IMR-90 (cell line): ENCODE results near the gene POLR2J2. TPM values are rescaled to one million over a fixed set of nuclear protein-coding genes. Genes with fewer than 3 reads are reported as not detected.

Experiments used
- microRNA-seq, 2 experiments: library from miRNA; stranded (forward) in 1 of 2; unstranded in 1 of 2; fragments of 10-50 nt in 1 of 2; fragments of <30 nt in 1 of 2; gene quantifications in 1 of 2; microRNA quantifications in 1 of 2; one replicate each; pipeline versions ENCODE3 to v1.1.0; 2013 to 2020; ENCODE audit not compliant: insufficient read depth in 1 of 2, insufficient read length in 1 of 2, unreplicated experiment in 1 of 2
- polyA plus RNA-seq, 3 experiments: library from polyadenylated mRNA; depleted of rRNA; stranded (reverse); fragments of >200 nt; gene quantifications; 2 replicates each; pipeline ENCODE4 v1.2.3, GENCODE V29; 2012; ENCODE audit warnings: low replicate concordance in 1 of 3
- small RNA-seq, 5 experiments: library from RNA; depleted of rRNA; stranded (forward); fragments of <200 nt; gene quantifications; one replicate each; pipeline ENCODE3, GENCODE V24; 2012
- total RNA-seq: library from RNA; depleted of rRNA; stranded (reverse); fragments of >200 nt; gene quantifications from 2 replicates; pipeline ENCODE4 v1.2.3, GENCODE V29; 2012; rRNA removed

Gene POLR2J2
- total and polyA plus RNA-seq, 2 of the 4 experiments (the other 2 are of a cell fraction), result 1.3 to 1.6 TPM

Small RNA genes within 50 kb of the gene (microRNA-seq; reads per million reads assigned to microRNA genes)
- gene AC105052.3 (ENCODE audit: insufficient read depth, insufficient read length) (not detected), gene UPK3BL1 (ENCODE audit: insufficient read depth, insufficient read length) (not detected)

Small RNA genes within 50 kb of the gene (small RNA-seq; reads per million reads assigned to genes)
- gene AC105052.3 (0 reads per million in 5 experiments), gene UPK3BL1 (0 reads per million in 5 experiments)

Other genes with a start within 250 kb of the POLR2J2 start
- gene ORAI2, start 238.1 kb downstream of the POLR2J2 start, total RNA-seq, result 52.0 and 52.2 TPM in 2 replicates
- gene ORAI2, start 238.1 kb downstream of the POLR2J2 start, polyA plus RNA-seq (2012; rRNA removed), result 58.3 and 73.5 TPM in 2 replicates
- 6.1 and 7.2 TPM in 2 replicates for gene ALKBH4, start 206.8 kb downstream of the POLR2J2 start, total RNA-seq
- gene ALKBH4, start 206.8 kb downstream of the POLR2J2 start, polyA plus RNA-seq (2012; rRNA removed), result 7.4 and 8.1 TPM in 2 replicates
- 13.3 and 20.3 TPM in 2 replicates for gene LRWD1, start 206.7 kb downstream of the POLR2J2 start, total RNA-seq
- 27.2 and 31.6 TPM in 2 replicates for gene LRWD1, start 206.7 kb downstream of the POLR2J2 start, polyA plus RNA-seq (2012; rRNA removed)
- 20.8 and 31.1 TPM in 2 replicates for gene POLR2J, start 192.7 kb downstream of the POLR2J2 start, total RNA-seq
- 92.6 and 134 TPM in 2 replicates for gene POLR2J, start 192.7 kb downstream of the POLR2J2 start, polyA plus RNA-seq (2012; rRNA removed)
- 1.8 and 3.3 TPM in 2 replicates for gene RASA4B, start 153.9 kb downstream of the POLR2J2 start, total RNA-seq
- 7.7 and 9.3 TPM in 2 replicates for gene RASA4B, start 153.9 kb downstream of the POLR2J2 start, polyA plus RNA-seq (2012; rRNA removed)
- 0.18 and 0.56 TPM in 2 replicates for gene UPK3BL2, start 128.0 kb downstream of the POLR2J2 start, total RNA-seq
- 4.6 and 5.7 TPM in 2 replicates for gene UPK3BL2, start 128.0 kb downstream of the POLR2J2 start, polyA plus RNA-seq (2012; rRNA removed)
- gene SPDYE2, start 120.4 kb downstream of the POLR2J2 start, total RNA-seq, result not detected in 2 replicates
- gene SPDYE2, start 120.4 kb downstream of the POLR2J2 start, polyA plus RNA-seq (2012; rRNA removed), result not detected in 2 replicates
- gene POLR2J3, start 99.1 kb downstream of the POLR2J2 start, total RNA-seq, result 13.1 and 14.2 TPM in 2 replicates
- gene POLR2J3, start 99.1 kb downstream of the POLR2J2 start, polyA plus RNA-seq (2012; rRNA removed), result 9.3 and 14.7 TPM in 2 replicates
- gene RASA4, start 54.9 kb downstream of the POLR2J2 start, total RNA-seq, result 3.3 and 3.8 TPM in 2 replicates
- gene RASA4, start 54.9 kb downstream of the POLR2J2 start, polyA plus RNA-seq (2012; rRNA removed), result 18.6 and 21.4 TPM in 2 replicates
- gene UPK3BL1, start 28.9 kb downstream of the POLR2J2 start, total RNA-seq, result 1.6 and 2.8 TPM in 2 replicates
- gene UPK3BL1, start 28.9 kb downstream of the POLR2J2 start, polyA plus RNA-seq (2012; rRNA removed), result 21.1 and 23.9 TPM in 2 replicates
- not detected in 2 replicates for gene SPDYE2B, start 21.3 kb downstream of the POLR2J2 start, total RNA-seq
- not detected in 2 replicates for gene SPDYE2B, start 21.3 kb downstream of the POLR2J2 start, polyA plus RNA-seq (2012; rRNA removed)
- gene FAM185A, start 77.3 kb upstream of the POLR2J2 start, total RNA-seq, result 4.3 and 6.4 TPM in 2 replicates
- 3.0 and 3.6 TPM in 2 replicates for gene FAM185A, start 77.3 kb upstream of the POLR2J2 start, polyA plus RNA-seq (2012; rRNA removed)
- 271 and 280 TPM in 2 replicates for gene LRRC17, start 241.3 kb upstream of the POLR2J2 start, total RNA-seq
- 199 and 250 TPM in 2 replicates for gene LRRC17, start 241.3 kb upstream of the POLR2J2 start, polyA plus RNA-seq (2012; rRNA removed)